GM12874 (cell line): ENCODE measurements around the gene GNMT.

ENCODE experiments used
- CTCF ChIP-seq: IDR thresholded peaks from 2 replicates; pipeline ENCODE4 v1.5.1; 2011; ENCODE audit warnings: low read depth, mild to moderate bottlenecking, control low read depth, low read length, moderate library complexity; ENCODE audit not compliant: insufficient read depth

Gene GNMT

GRCh38 chr6:42937548-42938427 is 22.8 kb upstream of the GNMT start:
- no peak for TF ChIP-seq CTCF

GRCh38 chr6:42938428-42938796 is 22.1 kb upstream of the GNMT start:
- TF ChIP-seq CTCF: no peak

- no peak for TF ChIP-seq CTCF
Observed at GRCh38 chr6:42938987-42939809, 21.4 kb upstream of the GNMT start.

- TF ChIP-seq CTCF: no peak
Observed at GRCh38 chr6:42939810-42940167, 20.8 kb upstream of the GNMT start.

GRCh38 chr6:42940493-42941045 is 20.0 kb upstream of the GNMT start:
- TF ChIP-seq CTCF: no peak

GRCh38 chr6:42942444-42942843 is 18.1 kb upstream of the GNMT start:
- no peak for TF ChIP-seq CTCF

- no peak for TF ChIP-seq CTCF
Observed at GRCh38 chr6:42947950-42948349, 12.6 kb upstream of the GNMT start.
